A673 (cell line): ENCODE measurements around the gene SYPL2.

Experiments
- CTCF ChIP-seq: fragments of 300-800, 200-600 bp; sonication (generic); conservative IDR thresholded peaks from 2 replicates; pipeline ENCODE4 v1.5.1; 2017; ENCODE audit warnings: low read depth, mild to moderate bottlenecking, antibody characterized with exemption, low read length, moderate library complexity, mixed read lengths
- EZH2 ChIP-seq: fragments of 200-600 bp; sonication (generic); IDR thresholded peaks from 2 replicates; pipeline ENCODE4 v1.6.1; 2017; ENCODE audit warnings: borderline replicate concordance, low read depth, mild to moderate bottlenecking, mixed read lengths, antibody characterized with exemption, low read length; ENCODE audit not compliant: poor library complexity, severe bottlenecking

GRCh38 chr1:109432336-109432735 is 34.0 kb upstream of the SYPL2 start:
- TF ChIP-seq CTCF (no peak), EZH2 (no peak)
